Endothelial cell of umbilical vein (primary cell): Measurements from ENCODE around the gene AUTS2. TPM values are rescaled to one million over a fixed set of nuclear protein-coding genes. Genes with fewer than 3 reads are reported as not detected.

Experiments
- BruUV-seq: library from RNA; stranded (reverse); fragments of 400-500 nt; replicated peaks from 2 replicates; lab custom pipeline; 2021; lab: Mats Ljungman, UMichigan
- CTCF ChIA-PET: fragments of 300-600, 350-600 bp; sonication (Branson Sonifier 250); formaldehyde crosslinking; loops from one replicate; lab custom pipeline; 2021; ENCODE audit warnings: antibody characterized with exemption, inconsistent platforms; lab: Charles Lee
- POLR2A ChIA-PET: fragments of 300-600, 350-600 bp; sonication (Branson Sonifier 250); formaldehyde crosslinking; loops from one replicate; lab custom pipeline; 2021; ENCODE audit warnings: antibody characterized with exemption, inconsistent platforms; lab: Charles Lee
- DNase-seq: peaks from one replicate; pipeline ENCODE4 v3.0.0-alpha.2; 2011; ENCODE audit warnings: low read depth, low spot score
- FAIRE-seq: peaks from 2 replicates; lab custom pipeline; 2011; peaks lifted over from hg19 to GRCh38; lab: Jason Lieb, UNC
- H2AFZ ChIP-seq: 2 replicates; pipeline ENCODE4 v1.6.0; 2012; ENCODE audit warnings: low read depth, low read length, control low read depth, inconsistent platforms
- H3K27ac ChIP-seq: 2 replicates; pipeline ENCODE4 v1.5.1; 2011; ENCODE audit warnings: low read depth, mild to moderate bottlenecking, control low read depth, low read length, moderate library complexity; ENCODE audit not compliant: insufficient read depth
- H3K27me3 ChIP-seq, 2 experiments: 2 replicates each; pipeline versions ENCODE4 v1.6.0 to v1.6.1; 2011; ENCODE audit warnings: low read length in 2 of 2, mixed read lengths in 1 of 2; ENCODE audit not compliant: control insufficient read depth in 2 of 2, insufficient read depth in 2 of 2
- H3K36me3 ChIP-seq, 2 experiments: 2 replicates in 1 of 2; 3 replicates in 1 of 2; pipeline ENCODE4 v1.5.1; 2011; ENCODE audit warnings: low read length in 2 of 2, mild to moderate bottlenecking in 1 of 2, moderate library complexity in 1 of 2; ENCODE audit not compliant: control insufficient read depth in 2 of 2, insufficient read depth in 2 of 2; ENCODE audit errors: extremely low read depth in 1 of 2
- H3K4me1 ChIP-seq: 3 replicates; pipeline ENCODE4 v1.5.1; 2011; ENCODE audit warnings: mild to moderate bottlenecking, low read length; ENCODE audit not compliant: control insufficient read depth, insufficient read depth; ENCODE audit errors: extremely low read depth
- H3K4me2 ChIP-seq: 2 replicates; pipeline ENCODE4 v1.6.1; 2011; ENCODE audit warnings: low read length, control low read depth, mixed read lengths; ENCODE audit not compliant: insufficient read depth
- H3K4me3 ChIP-seq, 3 experiments: fragments of 200-600 bp in 1 of 3; sonication (generic), shearing (Covaris generic) in 1 of 3; replicated peaks in 1 of 3; 2 replicates each; pipeline ENCODE4 v1.5.1; 2011 to 2016; ENCODE audit warnings: control low read depth in 3 of 3, low read length in 3 of 3, mild to moderate bottlenecking in 2 of 3, inconsistent platforms in 1 of 3, low read depth in 1 of 3, moderate library complexity in 1 of 3; ENCODE audit not compliant: insufficient read depth in 1 of 3
- H3K79me2 ChIP-seq: 2 replicates; pipeline ENCODE4 v1.6.0; 2012; ENCODE audit warnings: low read length, inconsistent platforms; ENCODE audit not compliant: control insufficient read depth, insufficient read depth
- H3K9ac ChIP-seq: replicated peaks from 2 replicates; pipeline ENCODE3; 2011; ENCODE audit warnings: low read length, control low read depth; ENCODE audit not compliant: insufficient read depth; ENCODE audit errors: extremely low read depth
- H3K9me1 ChIP-seq: replicated peaks from 3 replicates; pipeline ENCODE4 v1.6.0; 2011; ENCODE audit warnings: mild to moderate bottlenecking, low read length; ENCODE audit not compliant: control insufficient read depth, insufficient read depth; ENCODE audit errors: extremely low read depth
- H3K9me3 ChIP-seq: replicated peaks from 2 replicates; pipeline ENCODE4 v1.5.1; 2012; ENCODE audit warnings: low read length, inconsistent platforms; ENCODE audit not compliant: control insufficient read depth, insufficient read depth
- H4K20me1 ChIP-seq: replicated peaks from 2 replicates; pipeline ENCODE3; 2011; ENCODE audit warnings: mild to moderate bottlenecking, low read length; ENCODE audit not compliant: control insufficient read depth, insufficient read depth; ENCODE audit errors: extremely low read depth
- EZH2 ChIP-seq: IDR thresholded peaks from 2 replicates; pipeline ENCODE4 v1.6.1; 2012; ENCODE audit warnings: borderline replicate concordance, low read depth, mild to moderate bottlenecking, moderate library complexity, low read length, inconsistent platforms; ENCODE audit not compliant: severe bottlenecking
- FOS ChIP-seq: IDR thresholded peaks from 2 replicates; pipeline ENCODE4 v1.6.1; 2011; ENCODE audit warnings: mild to moderate bottlenecking, low read length, moderate library complexity, borderline replicate concordance; ENCODE audit not compliant: insufficient read depth
- GATA2 ChIP-seq: IDR thresholded peaks from 2 replicates; pipeline ENCODE4 v1.7.0; 2011; ENCODE audit warnings: low read depth, mild to moderate bottlenecking, moderate library complexity, mixed read lengths, low read length; ENCODE audit not compliant: insufficient read length, insufficient read depth
- JUN ChIP-seq: IDR thresholded peaks from 2 replicates; pipeline ENCODE4 v1.6.1; 2011; ENCODE audit warnings: borderline replicate concordance, low read depth; ENCODE audit not compliant: insufficient read length, insufficient read depth
- MYC ChIP-seq: IDR thresholded peaks from one replicate; pipeline ENCODE4 v1.6.1; 2011; ENCODE audit warnings: mild to moderate bottlenecking, low read depth, low read length
- POLR2A ChIP-seq: IDR thresholded peaks from 2 replicates; pipeline ENCODE4 v1.6.1; 2012; ENCODE audit warnings: low read depth, mild to moderate bottlenecking, control low read depth, low read length
- POLR2AphosphoS5 ChIP-seq: IDR thresholded peaks from 2 replicates; pipeline ENCODE4 v1.6.1; 2012; ENCODE audit warnings: low read depth, mild to moderate bottlenecking, control low read depth, low read length, moderate library complexity; ENCODE audit not compliant: insufficient read depth
- dilution Hi-C: fragments of 300-500 bp; cut with MboI; formaldehyde crosslinking; loops from one replicate; pipeline ENCODE4 v1.15.0; 2019; ENCODE audit warnings: low sequenced_read_pairs; ENCODE audit not compliant: extremely low pct_ligation_motif_present
- intact Hi-C: fragments of 100-400 bp; cut with micrococcal nuclease; formaldehyde crosslinking; loops from one replicate; pipeline ENCODE4 v1.10.0; 2022
- polyA plus RNA-seq, 4 experiments: library from polyadenylated mRNA; depleted of rRNA in 3 of 4; stranded (reverse) in 3 of 4; unstranded in 1 of 4; fragments of >200 nt; gene quantifications; 2 replicates each; pipeline versions ENCODE4 v1.2.1 to v1.2.3, GENCODE V29; 2011 to 2012; ENCODE audit warnings: missing spikeins in 1 of 4
- total RNA-seq: library from RNA; stranded (reverse); gene quantifications from 2 replicates; pipeline ENCODE4 v1.2.3, GENCODE V29; 2021
- TF ChIP-seq, protein P1 (sequence below), 2 donors: IDR thresholded peaks; 1 replicate in 1 of 2; 2 replicates in 1 of 2; pipeline ENCODE4 v1.5.1; 2011; ENCODE audit warnings: low read length in 2 of 2, mild to moderate bottlenecking in 2 of 2, moderate library complexity in 2 of 2, control low read depth in 1 of 2, inconsistent platforms in 1 of 2, low read depth in 1 of 2; ENCODE audit not compliant: insufficient read depth in 1 of 2; ENCODE audit errors: extremely low read depth in 1 of 2
- TF ChIP-seq, protein P2 (sequence below): IDR thresholded peaks from 2 replicates; pipeline ENCODE4 v1.6.1; 2011; ENCODE audit not compliant: insufficient read depth, insufficient read length

AUTS2 gene
- total and polyA plus RNA-seq, 2 donors (not counting 3 experiments of a cell fraction or from before 2014, with no cell fraction given) = 0.59 to 8.0 TPM

DNA sequence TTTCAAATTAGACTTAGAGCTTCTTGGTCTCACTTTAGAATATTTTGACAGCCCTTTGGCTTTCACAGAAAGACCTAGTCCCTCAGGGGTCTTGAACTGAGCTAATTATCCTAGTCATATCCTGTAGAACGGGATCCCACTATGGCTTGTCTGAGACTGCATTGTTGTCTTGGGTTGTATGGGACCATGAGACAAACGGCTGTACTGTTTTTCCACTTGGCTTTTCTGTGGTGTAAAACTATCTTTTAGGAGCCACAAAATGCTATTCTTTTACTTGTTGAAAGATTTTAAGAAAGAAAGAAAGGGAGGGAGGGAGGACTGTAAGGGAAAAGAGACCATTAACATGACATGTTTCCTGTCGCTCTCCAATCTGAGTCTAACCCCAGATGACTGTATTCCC, 432.5 kb downstream of the AUTS2 start:
- no peaks in the 10 kb centered on the region for H3K4me1 ChIP-seq
- no peaks in the 10 kb centered on the region for H3K79me2 ChIP-seq
- H3K9me1 ChIP-seq = no peaks in the 10 kb centered on the region
- H3K4me3 ChIP-seq = no peak overlapping the region
- no TSS peak for BruUV-seq
- FAIRE-seq (no peak), DNase-seq (no peak)
- no peaks in the 10 kb centered on the region for H3K9me3 ChIP-seq
- ChIA-PET POLR2A (no interaction called here), CTCF (no interaction called here)
- dilution Hi-C loops (no loop called here), intact Hi-C loops (no loop called here)
- no peaks in the 10 kb centered on the region for H4K20me1 ChIP-seq
- H3K9ac ChIP-seq = no peak overlapping the region
- no peaks in the 10 kb centered on the region for H3K27me3 ChIP-seq
- H2AFZ ChIP-seq = no peak overlapping the region
- no peak for TF ChIP-seq EZH2
- no peak for TF ChIP-seq POLR2AphosphoS5
- TF ChIP-seq JUN = no peak
- TF ChIP-seq, protein P1, sequence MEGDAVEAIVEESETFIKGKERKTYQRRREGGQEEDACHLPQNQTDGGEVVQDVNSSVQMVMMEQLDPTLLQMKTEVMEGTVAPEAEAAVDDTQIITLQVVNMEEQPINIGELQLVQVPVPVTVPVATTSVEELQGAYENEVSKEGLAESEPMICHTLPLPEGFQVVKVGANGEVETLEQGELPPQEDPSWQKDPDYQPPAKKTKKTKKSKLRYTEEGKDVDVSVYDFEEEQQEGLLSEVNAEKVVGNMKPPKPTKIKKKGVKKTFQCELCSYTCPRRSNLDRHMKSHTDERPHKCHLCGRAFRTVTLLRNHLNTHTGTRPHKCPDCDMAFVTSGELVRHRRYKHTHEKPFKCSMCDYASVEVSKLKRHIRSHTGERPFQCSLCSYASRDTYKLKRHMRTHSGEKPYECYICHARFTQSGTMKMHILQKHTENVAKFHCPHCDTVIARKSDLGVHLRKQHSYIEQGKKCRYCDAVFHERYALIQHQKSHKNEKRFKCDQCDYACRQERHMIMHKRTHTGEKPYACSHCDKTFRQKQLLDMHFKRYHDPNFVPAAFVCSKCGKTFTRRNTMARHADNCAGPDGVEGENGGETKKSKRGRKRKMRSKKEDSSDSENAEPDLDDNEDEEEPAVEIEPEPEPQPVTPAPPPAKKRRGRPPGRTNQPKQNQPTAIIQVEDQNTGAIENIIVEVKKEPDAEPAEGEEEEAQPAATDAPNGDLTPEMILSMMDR (IDR thresholded peaks at IDR 0.05; ENCODE audit: extremely low read depth in 1 of 2, insufficient read depth in 1 of 2, low read depth in 1 of 2, low read length in 2 of 2) = no peak
- no peak for TF ChIP-seq GATA2
- TF ChIP-seq FOS = no peak
- no peak overlapping the region for H3K27ac ChIP-seq
- no peaks in the 10 kb centered on the region for H3K36me3 ChIP-seq
- H3K4me2 ChIP-seq = no peak overlapping the region

DNA sequence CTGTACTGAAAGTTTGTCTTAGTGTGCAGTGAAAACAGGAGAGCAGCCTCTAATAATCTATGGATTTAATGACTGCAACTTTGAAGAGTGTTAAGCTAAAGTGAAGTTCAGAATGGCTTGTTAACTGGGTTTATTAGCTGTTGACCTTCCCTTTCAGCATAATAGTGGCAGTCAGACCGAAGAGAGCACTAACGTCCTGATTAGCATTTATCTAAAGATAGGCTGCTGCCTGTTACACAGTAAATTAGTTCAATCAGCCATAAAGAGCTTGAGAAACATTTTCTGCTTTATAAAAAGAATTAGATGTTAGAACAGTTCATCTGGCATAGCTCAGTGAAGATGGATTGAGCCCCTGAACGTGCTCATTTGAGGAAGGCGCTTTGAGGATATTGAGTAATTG, 433.0 kb downstream of the AUTS2 start:
- no peak overlapping the region for H3K4me2 ChIP-seq
- no peaks in the 10 kb centered on the region for H3K79me2 ChIP-seq
- no peaks in the 10 kb centered on the region for H3K27me3 ChIP-seq
- H3K36me3 ChIP-seq = no peaks in the 10 kb centered on the region
- no peaks in the 10 kb centered on the region for H4K20me1 ChIP-seq
- H3K4me1 ChIP-seq = no peaks in the 10 kb centered on the region
- H3K9ac ChIP-seq = no peak overlapping the region
- no peaks in the 10 kb centered on the region for H3K9me3 ChIP-seq
- no peak overlapping the region for H3K27ac ChIP-seq
- H2AFZ ChIP-seq = no peak overlapping the region
- no TSS peak for BruUV-seq
- ChIA-PET POLR2A (no interaction called here), CTCF (no interaction called here)
- no peak overlapping the region for H3K4me3 ChIP-seq
- DNase-seq = no peak
- TF ChIP-seq POLR2AphosphoS5 (no peak), GATA2 (no peak), JUN (no peak), POLR2A (no peak), EZH2 (no peak), FOS (no peak), MYC (no peak)
- TF ChIP-seq, protein P1 (IDR thresholded peaks at IDR 0.05; ENCODE audit: extremely low read depth in 1 of 2, insufficient read depth in 1 of 2, low read depth in 1 of 2, low read length in 2 of 2) = no peak
- TF ChIP-seq, protein P2, sequence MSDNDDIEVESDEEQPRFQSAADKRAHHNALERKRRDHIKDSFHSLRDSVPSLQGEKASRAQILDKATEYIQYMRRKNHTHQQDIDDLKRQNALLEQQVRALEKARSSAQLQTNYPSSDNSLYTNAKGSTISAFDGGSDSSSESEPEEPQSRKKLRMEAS = no peak
- dilution Hi-C loops = no loop called here
- FAIRE-seq = no peak
- intact Hi-C loops = no loop called here
- no peaks in the 10 kb centered on the region for H3K9me1 ChIP-seq
